GM18520 (cell line): ENCODE measurements around the gene MAP3K19.
A peak's percentile ranks its signal among the peaks of the same experiment; 100 is the strongest.
"Not testable (repeated sequence)": the region's sequence is repeated elsewhere in the genome, so short reads cannot be mapped to it uniquely, and the experiment has no call there.

Source experiments
- ATAC-seq: cut with Tn5 transposase; IDR thresholded peaks from one replicate; pipeline ENCODE4 v1.9.1; 2021; ENCODE audit not compliant: unreplicated experiment

Gene MAP3K19

GRCh38 chr2:134999521-134999920 lies 47.7 kb downstream of the MAP3K19 start:
- ATAC-seq, result no peak

GRCh38 chr2:134988994-134989605 lies 58.1 kb downstream of the MAP3K19 start:
- ATAC-seq, result no peak

- ATAC-seq, result no peak
Measured at GRCh38 chr2:134985061-134985460, 62.2 kb downstream of the MAP3K19 start.

GRCh38 chr2:134982603-134983002 lies 64.6 kb downstream of the MAP3K19 start:
- no peak for ATAC-seq

- no peak for ATAC-seq
Measured at GRCh38 chr2:134980639-134981038, 66.6 kb downstream of the MAP3K19 start.

- no peak for ATAC-seq
Measured at GRCh38 chr2:134979221-134979620, 68.0 kb downstream of the MAP3K19 start.

- ATAC-seq, result not testable (repeated sequence)
Measured at GRCh38 chr2:134977104-134977503, 70.1 kb downstream of the MAP3K19 start.

- no peak for ATAC-seq
Measured at GRCh38 chr2:134976074-134976702, 71.1 kb downstream of the MAP3K19 start.

- no peak for ATAC-seq
Measured at GRCh38 chr2:134975281-134976009, 71.8 kb downstream of the MAP3K19 start.

GRCh38 chr2:134973241-134974138 lies 73.8 kb downstream of the MAP3K19 start:
- ATAC-seq, result no peak

GRCh38 chr2:134967166-134967565 lies 80.1 kb downstream of the MAP3K19 start:
- not testable (repeated sequence) for ATAC-seq

GRCh38 chr2:134957477-134957876 lies 89.8 kb downstream of the MAP3K19 start:
- ATAC-seq, result no peak

- no peak for ATAC-seq
Measured at GRCh38 chr2:134955744-134956143, 91.5 kb downstream of the MAP3K19 start.

GRCh38 chr2:134954065-134954464 lies 93.2 kb downstream of the MAP3K19 start:
- ATAC-seq, result no peak

- no peak for ATAC-seq
Measured at GRCh38 chr2:134952608-134953007, 94.6 kb downstream of the MAP3K19 start.

- ATAC-seq, result no peak
Measured at GRCh38 chr2:134950886-134951285, 96.4 kb downstream of the MAP3K19 start.

- ATAC-seq, result no peak
Measured at GRCh38 chr2:134949981-134950708, 97.1 kb downstream of the MAP3K19 start.

- ATAC-seq, result no peak
Measured at GRCh38 chr2:134946073-134946472, 101.2 kb downstream of the MAP3K19 start.

GRCh38 chr2:134944975-134945374 lies 102.3 kb downstream of the MAP3K19 start:
- no peak for ATAC-seq

- peak; percentile 77 for ATAC-seq
Measured at GRCh38 chr2:134943540-134943939, 103.7 kb downstream of the MAP3K19 start.
